CD4-positive, alpha-beta T cell treated with Interleukin-2 at 100 ng/mL for 4 hours (primary cell): ENCODE data around the gene ANGEL2.
"Not testable (repeated sequence)": the region's sequence is repeated elsewhere in the genome, so short reads cannot be mapped to it uniquely, and the experiment has no call there.

Source experiments
- DNase-seq: peaks from one replicate; pipeline ENCODE4 v3.0.0-alpha.2; 2020; ENCODE audit warnings: low spot score

The ANGEL2 gene

DNA sequence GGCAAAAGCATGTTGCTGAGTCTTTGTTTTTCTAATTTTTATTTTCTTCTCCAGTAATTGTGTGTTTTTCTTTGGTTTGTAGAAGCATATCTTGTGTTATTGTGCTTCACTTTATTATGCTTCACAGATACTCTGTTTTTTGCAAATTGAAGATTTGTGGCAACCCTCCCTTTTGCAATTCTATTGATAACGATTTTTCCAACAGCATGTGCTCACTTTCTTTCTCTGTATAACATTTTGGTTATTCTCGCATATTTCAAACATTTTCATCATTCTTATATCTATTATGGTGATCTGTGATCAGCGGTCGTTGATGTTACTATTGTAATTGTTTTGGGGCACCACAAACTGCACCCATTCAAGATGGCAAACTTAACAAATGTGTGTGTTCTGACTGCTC, 3.8 kb upstream of the ANGEL2 start:
- no peak for DNase-seq

DNA sequence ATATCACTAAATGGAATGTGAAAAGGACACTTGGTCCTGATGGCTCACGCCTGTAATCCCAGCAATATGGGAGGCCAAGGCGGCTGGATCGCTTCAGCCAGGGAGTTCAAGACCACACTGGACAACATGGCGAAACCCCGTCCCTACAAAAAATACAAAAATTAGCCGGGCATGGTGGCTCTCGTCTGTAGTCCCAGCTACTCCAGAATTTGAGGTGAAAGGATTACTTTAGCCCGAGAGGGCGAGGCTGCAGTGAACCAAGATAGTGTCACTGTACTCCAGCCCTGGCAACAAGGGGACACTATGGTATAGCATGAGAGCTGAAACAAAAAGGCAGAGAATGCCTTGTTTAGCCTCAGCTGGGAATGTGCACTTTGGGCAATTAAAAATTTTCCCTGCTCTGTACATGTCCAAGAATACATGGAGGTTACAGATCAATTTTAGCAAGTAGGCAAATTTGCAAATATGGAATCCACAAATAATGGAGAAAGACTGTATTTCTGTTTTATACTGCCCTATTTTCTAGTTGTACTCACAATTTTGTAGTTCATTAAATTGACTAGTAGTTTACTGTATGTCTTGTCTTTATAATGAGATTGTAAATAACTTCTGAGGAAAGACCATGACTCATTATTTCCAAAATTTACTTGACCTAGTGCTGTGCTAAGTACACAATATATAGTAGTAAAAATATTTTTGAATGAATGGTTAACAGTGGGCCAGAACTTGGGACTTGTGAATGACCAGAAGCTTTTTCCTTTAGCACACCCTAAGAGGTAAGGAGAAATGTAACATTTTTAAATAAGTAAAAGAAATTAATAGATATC, 2.0 kb upstream of the ANGEL2 start:
- no peak for DNase-seq

DNA sequence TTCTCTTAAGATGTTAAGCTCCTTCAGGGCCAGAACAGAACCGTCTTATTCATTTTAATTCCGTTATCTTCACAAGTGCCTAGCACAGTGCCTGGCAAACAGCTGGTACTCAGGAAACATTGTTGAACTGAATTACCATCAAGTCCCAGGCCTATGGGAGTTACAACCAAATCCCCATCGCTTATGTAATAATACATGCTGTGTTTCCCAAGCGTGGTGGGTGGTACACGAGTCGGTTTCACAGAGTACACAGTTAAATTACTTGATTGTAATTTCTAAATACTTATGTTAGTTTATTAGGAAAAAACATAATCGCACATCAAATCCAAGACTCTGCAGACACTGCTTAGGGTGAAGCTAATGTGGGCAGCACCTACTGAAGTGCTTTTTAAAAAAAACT, 1.0 kb downstream of the ANGEL2 start:
- no peak for DNase-seq

DNA sequence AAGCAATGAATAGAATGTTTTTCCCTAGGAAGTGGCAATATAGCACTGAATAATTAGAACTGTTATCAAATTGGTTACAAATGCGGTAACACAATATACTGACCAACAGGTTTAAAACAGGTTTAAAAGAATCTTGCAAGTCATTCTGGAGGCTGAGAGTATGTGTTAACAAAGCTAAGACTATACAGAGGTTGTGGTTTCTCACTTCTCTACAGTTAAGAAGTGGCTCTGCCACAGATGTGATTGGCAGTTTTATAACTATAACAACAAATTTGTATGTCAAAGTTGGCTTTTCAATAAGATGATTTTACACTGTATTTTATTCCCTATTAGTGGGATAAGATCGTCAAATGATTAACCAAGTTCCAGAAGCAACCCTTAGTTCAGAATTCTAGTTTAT, 7.1 kb downstream of the ANGEL2 start:
- DNase-seq = no peak

DNA sequence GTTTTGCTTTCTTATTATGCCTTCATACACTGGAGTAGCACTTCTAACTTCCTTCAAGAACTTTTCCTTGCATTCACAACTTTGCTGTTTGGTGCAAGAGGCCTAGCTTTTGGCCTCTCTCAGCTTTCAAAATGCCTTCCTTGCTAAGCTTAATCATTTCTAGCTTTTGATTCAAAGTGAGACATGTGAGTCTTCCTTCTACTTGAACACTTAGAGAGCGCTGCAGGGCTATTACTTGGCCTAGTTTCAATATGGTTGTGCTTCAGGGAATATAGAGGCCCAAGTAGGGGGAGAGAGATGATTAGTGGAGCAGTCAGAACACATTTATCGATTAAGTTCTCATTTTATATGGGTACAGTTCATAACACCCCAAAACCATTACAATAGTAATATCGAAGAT, 12.4 kb downstream of the ANGEL2 start:
- no peak for DNase-seq

DNA sequence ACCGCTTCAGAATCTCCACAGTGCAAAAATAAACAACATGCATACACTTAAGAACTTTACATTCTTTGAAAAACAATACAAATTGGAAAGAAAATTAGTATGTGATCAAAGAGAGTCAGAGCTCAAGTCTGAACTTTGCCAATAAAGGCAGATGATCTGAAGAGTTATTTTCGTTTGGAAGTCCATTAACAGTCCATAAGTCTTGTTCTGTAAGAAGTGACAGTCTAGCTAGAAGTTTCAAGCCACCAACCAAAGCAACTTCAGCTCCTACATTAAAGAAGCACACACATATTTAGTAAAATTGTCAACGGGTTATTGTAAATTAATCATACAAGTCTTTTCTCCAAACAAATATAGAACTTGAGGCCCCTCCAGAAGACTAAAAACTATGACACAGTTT, 20.7 kb downstream of the ANGEL2 start:
- DNase-seq = no peak

DNA sequence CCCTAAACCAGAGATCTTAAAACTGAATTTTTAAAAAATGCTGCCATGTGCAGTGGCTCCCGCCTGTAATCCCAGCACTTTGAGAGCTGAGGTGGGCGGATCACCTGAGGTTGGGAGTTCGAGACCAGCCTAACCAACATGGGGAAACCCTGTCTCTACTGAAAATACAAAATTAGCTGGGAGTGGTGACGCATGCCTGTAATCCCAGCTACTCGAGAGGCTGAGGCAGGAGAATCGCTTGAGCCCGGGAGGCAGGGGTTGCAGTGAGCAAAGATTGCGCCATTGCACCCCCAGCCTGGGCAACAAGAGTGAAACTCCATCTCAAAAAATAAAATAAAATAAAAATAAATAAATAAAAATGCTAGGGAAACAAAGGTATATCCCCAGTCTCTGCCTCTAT, 21.7 kb downstream of the ANGEL2 start:
- DNase-seq = not testable (repeated sequence)

DNA sequence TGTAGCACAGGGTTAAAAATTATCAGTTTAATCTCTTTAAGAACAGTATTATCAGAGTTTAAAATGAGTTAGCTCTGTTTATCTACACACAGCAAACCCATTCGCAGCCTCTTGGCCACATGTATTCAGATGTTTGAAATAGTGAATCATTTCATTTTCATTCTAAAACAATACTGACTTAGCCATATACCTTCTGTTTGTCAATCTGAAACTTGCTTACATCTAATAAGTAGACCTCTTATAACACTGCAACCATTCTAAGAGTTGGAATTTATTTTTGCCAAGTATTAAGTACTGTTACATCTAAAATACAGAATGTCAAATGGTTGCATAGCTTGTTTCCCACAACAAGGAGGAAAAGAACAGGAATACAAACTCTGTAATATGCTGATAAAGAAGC, 25.4 kb downstream of the ANGEL2 start:
- no peak for DNase-seq

DNA sequence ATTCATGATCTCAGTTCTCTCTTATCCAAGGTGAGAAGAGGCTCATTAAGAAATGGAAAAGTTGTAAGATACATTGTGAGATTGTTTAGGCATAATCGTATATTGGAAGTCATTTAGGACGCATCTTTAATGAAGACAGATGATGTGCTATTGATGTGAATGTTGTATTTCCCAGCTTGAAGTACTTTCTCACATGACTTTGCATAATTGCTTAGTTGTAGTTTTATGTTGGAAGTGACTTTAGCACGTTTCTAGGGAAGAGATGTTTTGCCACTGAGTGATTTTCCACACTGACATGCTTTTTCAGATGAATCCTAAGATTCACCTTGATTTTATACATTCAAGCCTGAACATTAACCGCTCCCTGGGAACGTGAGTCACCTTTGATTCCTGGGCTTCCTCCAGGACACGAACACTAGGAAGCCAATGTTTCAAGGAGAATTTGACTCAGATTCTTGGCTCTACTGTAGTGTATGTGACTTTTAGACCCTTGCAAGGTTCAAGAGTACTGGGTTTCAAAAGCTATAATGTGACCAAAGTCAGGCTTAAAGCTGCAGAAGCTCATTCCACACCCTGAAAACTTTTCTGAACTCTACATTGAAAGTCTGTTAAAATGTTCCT, 27.9 kb downstream of the ANGEL2 start:
- DNase-seq = no peak

DNA sequence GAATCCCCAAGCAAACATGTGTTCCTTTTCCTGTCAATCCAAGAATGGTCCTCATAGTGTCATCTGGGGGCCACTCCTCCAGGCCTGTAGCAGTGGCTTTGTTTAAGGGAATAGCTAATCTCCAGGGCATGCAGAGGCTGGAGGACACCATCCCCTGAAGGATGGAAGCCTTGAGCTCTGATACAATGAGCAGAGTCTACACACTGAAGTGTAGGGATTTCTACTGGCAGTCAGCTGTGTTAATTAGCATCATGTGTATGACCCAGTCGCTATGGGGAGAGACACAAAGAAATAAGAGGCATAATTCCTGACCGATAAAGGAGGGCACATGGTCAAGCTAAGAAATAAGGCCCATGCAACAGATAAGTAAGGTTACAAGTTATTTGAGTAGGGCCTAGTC, 29.1 kb downstream of the ANGEL2 start:
- no peak for DNase-seq

DNA sequence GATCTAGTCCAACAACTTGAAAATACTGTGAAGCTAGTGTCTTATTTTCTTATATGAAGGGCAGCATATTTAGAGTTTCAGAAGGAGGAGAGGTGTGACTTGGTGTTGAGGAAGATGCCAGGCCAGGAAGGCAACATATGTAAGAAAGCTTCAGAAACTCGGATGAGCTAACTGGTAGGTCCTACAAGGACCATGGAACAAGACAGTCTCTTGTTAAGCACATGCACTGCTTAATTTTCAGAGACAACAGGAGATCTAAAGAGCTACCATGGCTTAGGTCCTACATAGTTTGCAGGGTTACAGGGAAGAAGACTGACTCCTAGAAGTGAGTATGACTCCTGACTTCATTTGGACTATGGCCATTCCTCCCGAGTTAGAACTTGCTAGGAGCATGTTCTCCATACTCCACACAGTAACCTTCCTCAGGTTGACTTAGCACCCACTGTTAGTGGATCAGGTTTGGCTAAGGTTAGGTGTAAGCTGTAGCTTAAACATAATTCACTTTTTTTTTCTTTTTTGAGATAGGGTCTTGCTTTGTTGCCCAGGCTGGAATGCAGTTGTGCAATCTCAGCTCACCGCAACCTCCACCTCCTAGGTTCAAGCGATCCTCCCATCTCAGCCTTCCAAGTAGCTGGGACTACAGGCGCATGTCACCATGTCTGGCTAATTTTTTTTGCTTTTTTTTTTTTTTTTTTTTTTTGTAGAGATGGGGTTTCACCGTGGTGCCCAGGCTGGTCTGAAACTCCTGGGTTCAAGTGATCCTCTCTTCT, 31.0 kb downstream of the ANGEL2 start:
- no peak for DNase-seq

DNA sequence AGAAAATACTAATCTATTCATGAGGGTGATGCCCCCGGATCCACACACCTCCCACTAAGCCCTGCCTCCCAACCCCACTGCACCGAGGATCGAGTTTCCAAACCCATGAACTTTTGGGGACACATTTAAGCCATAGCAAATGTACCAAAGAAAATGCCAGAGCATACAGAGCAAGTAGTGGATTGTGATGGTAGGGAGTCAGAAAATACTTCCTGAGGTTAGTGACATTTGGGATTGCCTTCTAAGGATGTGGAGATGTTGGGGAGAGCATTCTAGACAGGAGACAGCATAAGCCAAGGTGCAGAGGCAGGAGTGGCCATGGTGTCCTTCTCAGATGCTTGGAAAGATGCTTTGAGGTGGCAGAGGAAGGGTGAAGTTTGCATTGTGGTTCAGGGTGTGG, 32.2 kb downstream of the ANGEL2 start:
- no peak for DNase-seq

DNA sequence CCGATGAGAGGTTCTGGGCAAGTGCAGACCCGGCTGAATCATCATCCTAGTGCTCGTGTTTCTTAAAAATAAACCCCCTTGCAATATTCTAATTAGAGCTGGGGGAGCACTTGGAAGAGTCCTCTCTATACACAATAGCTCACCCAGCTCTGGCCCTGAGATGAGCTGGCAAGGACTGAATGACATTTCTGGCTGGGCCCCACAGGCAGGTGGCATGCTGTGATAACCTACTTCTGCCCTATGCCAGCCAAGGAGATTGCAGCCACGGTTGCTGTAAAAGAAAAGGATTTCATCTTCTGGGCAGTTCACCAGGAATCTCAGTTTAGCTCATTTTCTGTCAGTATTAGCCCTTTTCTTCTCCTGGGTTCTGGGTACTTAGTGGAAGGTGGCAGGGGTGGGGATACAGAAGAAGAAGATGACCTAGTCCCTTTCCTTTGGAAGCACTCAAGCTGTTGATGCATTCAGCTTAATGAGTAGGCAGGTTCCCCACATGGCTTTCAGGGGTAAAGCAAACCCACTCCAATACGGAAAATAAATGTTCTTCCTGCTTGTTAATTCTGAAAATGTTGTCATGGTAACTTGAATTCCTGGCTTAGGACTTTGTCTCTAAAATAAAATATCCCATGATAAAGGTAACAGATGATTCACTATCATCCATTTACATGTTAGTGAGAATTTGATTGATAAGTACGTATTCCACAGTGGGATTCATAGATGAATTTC, 33.1 kb downstream of the ANGEL2 start:
- DNase-seq = no peak

DNA sequence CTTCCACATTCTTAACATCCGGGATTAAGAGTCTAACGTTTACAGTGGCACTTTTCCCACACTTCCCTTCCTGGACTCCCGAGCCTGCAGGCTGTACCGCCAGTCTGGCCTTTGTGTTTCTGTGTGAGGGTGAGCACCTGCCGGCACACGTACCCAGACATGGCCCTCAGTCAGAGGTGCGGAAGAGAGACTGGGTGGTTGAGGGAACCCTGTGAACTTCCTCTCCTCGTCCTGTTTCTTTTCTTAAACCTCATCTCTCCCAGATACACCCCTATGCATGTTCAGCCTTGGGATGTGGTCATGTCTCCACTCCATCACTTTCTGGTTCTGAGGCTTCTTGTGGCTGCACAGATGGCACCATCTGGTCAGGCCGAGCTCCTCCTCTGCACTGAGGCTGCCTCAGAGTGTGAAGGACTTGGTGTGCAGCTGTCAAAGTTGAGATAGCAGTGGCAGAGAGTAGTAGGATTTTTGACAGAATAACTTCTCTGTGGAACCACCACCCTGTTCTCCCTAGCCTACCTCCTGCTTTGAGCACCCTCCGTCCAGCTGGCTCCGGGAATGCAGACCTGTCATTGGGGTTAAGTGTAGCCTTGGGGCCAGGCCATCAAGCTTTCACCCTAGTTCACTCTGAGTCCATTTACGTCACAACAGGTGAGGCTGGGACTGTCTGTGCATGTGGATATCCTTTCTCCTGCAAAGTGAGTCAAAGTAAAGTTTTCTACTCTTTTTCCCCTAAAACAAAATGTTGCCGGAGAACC, 33.9 kb downstream of the ANGEL2 start:
- DNase-seq = no peak

DNA sequence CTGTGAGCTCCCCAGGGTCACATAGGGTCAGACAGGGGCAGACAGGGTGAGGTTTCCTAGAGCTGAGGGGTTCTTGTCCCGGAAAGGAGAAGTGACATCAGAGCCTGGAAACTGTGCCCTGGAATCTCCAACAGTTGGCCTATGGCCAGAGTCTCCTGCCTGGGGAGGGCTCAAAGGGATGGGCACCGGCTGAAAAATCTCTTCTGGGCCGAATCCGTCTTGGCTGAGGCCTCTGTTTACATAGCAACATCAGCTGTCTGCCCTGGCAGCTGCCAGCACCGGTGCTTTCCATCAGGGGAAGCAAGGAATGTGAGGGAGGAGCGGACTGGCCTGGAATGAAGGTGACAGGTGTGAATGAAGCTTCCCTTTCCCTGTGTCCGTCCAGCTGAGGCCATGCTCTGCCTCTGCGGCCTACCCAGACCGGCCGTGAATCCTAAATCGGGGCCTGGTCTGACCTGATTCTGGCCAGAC, 34.6 kb downstream of the ANGEL2 start:
- no peak for DNase-seq

DNA sequence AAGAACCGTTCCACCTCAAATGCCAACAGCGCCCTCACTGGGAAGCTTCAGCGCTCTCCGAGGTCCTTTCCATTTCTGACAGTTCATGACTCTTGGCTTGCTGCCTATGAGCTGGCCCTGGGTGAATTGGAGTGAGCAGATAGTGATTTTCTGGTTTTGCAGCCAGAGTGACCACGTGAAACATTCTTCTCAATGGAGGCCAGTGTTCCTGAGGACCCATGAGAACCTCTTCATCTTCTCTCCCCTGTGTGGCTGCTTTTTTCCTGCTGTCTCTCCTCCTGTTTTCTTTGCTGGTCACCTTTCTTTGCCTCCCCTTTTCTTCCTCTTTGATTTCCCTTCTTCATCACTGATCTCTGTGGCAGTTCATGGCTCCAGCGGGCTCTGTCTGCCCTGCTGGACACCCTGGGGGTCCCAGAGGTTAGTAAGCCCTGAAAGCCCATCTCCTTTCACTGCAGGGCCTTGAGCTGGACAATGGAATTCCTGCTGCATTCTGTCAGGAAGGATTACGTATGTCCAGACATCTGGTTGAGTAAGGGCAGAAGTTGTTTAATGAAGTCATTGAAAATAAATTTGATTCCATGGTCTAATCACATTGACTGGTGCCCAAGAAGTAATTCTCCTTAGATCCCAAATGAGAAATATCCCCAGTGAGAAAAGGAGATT, 35.4 kb downstream of the ANGEL2 start:
- no peak for DNase-seq

DNA sequence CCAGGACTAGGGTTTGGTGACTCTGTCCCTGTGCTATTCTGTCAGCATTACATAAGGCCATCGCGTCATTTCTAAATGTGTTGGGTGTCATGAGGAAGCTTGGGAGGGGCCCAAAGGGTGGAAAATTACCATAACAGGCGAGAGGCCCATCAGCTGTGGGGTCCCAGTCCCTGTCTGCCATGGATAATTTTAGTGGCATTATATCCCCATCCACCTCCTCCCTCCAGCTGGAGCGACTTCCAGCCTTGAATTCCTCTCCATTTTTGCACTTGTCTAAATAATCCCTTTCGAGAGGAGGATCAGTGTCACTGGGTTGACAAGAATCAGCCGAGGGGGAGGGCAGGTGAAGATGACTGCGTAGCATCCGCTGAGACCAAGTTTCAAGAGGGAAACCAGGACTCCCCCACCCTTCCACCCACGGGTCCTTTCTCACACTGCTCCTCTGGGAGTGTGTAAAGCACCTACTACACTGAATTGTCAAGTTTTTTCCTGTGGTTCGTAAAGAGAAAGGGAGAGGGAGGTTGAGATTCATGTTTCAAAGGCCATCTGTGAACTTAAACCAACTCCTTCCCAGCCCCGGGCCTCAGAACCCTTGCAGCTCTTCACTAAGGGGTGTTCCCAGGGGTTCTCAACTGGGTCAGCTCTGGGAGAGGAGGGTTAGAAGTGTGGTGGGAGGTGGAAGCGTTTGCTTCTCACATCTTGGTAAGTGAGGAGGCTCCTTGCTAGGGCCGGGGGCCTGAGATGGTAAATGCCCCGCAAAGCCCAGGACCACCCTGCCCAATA, 36.1 kb downstream of the ANGEL2 start:
- DNase-seq = no peak

DNA sequence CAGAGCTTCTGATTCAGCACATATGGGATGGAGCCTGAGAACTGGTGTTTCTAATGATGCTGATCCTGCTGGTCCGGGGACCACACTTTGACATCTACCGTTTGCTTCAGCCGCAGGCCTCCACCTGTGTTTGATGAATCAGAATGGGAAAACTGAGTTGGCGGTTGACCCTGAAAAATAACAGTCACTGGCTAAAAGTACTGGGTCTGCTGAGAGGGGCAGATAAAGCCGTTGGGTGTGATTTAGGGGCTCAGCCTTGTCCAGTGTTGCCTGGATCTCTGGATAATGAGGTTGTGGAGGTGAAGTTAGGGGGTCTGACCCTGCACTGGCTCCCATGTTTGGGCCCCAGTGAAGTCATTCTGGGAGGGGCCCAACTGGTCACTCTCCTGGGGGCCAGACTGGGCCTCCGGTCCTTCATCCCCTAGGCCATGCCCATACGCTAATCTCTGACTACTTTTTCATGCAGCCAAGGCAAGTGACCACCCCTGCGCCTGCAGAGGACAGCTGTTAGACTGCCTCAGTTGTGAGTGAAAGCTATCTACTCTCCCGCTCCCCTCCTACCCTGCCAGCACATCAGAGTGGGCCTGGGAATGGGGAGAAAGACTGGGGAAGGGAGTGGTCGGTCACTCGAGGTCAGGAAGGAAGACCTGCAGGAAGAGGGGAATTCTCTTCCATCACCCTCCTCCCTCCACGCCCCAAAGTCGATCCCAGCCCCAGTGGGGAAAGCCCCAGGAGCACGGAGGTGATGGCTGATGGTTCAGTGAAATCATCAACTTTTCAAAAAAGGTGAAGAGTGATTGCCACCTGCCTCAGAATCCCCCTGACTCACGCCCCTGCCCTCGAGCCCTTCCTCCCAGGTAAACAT, 37.7 kb downstream of the ANGEL2 start:
- DNase-seq = no peak

DNA sequence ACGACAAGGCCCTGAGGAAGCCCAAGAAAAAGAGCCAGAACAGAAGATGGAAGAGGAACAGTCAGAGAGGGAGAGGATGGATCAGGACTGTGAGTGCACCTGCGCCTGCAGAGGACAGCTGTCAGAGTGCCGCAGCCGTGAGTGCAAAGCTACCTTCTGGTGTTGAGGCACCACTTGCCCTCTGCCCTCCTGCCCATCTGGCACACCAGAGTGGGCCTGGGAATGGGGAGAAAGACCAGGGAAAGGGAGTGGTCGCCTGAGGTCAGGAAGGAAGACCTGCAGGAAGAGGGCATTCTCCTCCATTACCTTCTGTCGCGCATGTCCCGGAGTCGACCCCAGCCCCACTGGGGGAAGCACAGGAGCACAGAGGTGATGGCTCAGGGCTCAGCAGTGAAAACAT, 39.1 kb downstream of the ANGEL2 start:
- no peak for DNase-seq
